Heart left ventricle (tissue), 13 donors: ENCODE data around the gene DLD.

Experiments
- CTCF ChIP-seq, 12 donors: fragments of 200-600 bp; sonication (generic) in 4 of 12; IDR thresholded peaks; one replicate each; pipeline versions ENCODE4 v1.5.0 to v1.8.0; 2018 to 2022; ENCODE audit warnings: antibody characterized with exemption in 12 of 12, mild to moderate bottlenecking in 5 of 12
- POLR2A ChIP-seq, 2 donors: fragments of 450-650 bp; IDR thresholded peaks; one replicate each; pipeline ENCODE4 v1.6.1; 2017; ENCODE audit warnings: antibody characterized with exemption in 2 of 2, mild to moderate bottlenecking in 2 of 2, moderate library complexity in 2 of 2
- donor health status: ischemic (EF 13 %, LVEDD 7.1; RV severe dilation, severe dysfunction).
- donor health status: DM: no; HTN: yes; CAD: no.
- donor health status: DM: no; HTN: no; CAD: no.
- donor health status: ischemic (EF 25% LVEDD 6.9; RV normal size, moderate dysfunction).
- donor health status: ischemic (EF 25% LVEDD 5.7; RV mildly dilated, moderate dysfunction).
- donor health status: ischemic (EF 35%, LVEDD 5.7; RV mildly dilated, moderate dysfunction).
- donor health status: nonischemic (EF 11% LVEDD 7.7; RV severe dilation, severe dysfunction).
- donor health status: DM: yes; HTN: yes; CAD: no.
- donor health status: PGD.
- donor health status: ischemic (EF 29% LVEDD 5.4; RV normal size, mild dysfunction).
- donor health status: nonischemic (EF 23%, LVEDD 6.1; RV moderate dilation, normal function).

- TF ChIP-seq CTCF (IDR thresholded peaks at IDR 0.05), result no peak
- TF ChIP-seq POLR2A (IDR thresholded peaks at IDR 0.05), result no peak
Measured at GRCh38 chr7:107968449-107968848, 77.5 kb downstream of the DLD start.
